Testis (tissue), 3 donors: Measurements from ENCODE around the gene PUM1. TPM values are rescaled to one million over a fixed set of nuclear protein-coding genes. Genes with fewer than 3 reads are reported as not detected.

ENCODE experiments used
- DNase-seq: peaks from one replicate; pipeline ENCODE4 v3.0.0-alpha.2; 2019
- H3K27ac ChIP-seq, 2 donors: fragments of 200-600 bp; sonication (generic); one replicate each; pipeline ENCODE4 v1.5.1; 2019
- H3K27me3 ChIP-seq: fragments of 200-600 bp; sonication (generic); one replicate; pipeline ENCODE4 v1.5.1; 2019
- H3K36me3 ChIP-seq: fragments of 200-600 bp; sonication (generic); one replicate; pipeline ENCODE4 v1.5.1; 2017; ENCODE audit warnings: low read depth; ENCODE audit errors: missing control alignments
- H3K4me1 ChIP-seq: fragments of 200-600 bp; sonication (generic); one replicate; pipeline ENCODE4 v1.5.1; 2019
- H3K4me3 ChIP-seq, 2 donors: fragments of 200-600 bp; sonication (generic); one replicate each; pipeline ENCODE4 v1.5.1; 2017 to 2019
- H3K9me3 ChIP-seq: fragments of 200-600 bp; sonication (generic); one replicate; pipeline ENCODE4 v1.5.1; 2017
- CTCF ChIP-seq, 3 experiments: fragments of 450-650 bp in 2 of 3; fragments of 200-600 bp in 1 of 3; sonication (generic) in 1 of 3; IDR thresholded peaks; one replicate each; pipeline ENCODE4 v1.5.1; 2016 to 2019; ENCODE audit warnings: antibody characterized with exemption in 3 of 3, mild to moderate bottlenecking in 2 of 3, moderate library complexity in 1 of 3
- POLR2A ChIP-seq: fragments of 450-650 bp; IDR thresholded peaks from one replicate; pipeline ENCODE4 v1.6.1; 2017; ENCODE audit warnings: antibody characterized with exemption, mild to moderate bottlenecking, moderate library complexity
- WGBS, 2 donors: methylation state at CpG; one replicate each; pipeline ENCODE4 v1.1.5; 2018; 5-methylcytosine and 5-hydroxymethylcytosine counted together
- intact Hi-C: fragments of 100-400 bp; cut with DNase I; formaldehyde crosslinking; loops from one replicate; pipeline ENCODE4 v1.15.1; 2023; ENCODE audit warnings: low total_unique reads
- polyA plus RNA-seq: library from polyadenylated mRNA; stranded (reverse); fragments of 350-450 nt; fragmentation: Illumina TruSeq; extraction: RNeasy Lipid Tissue Mini Kit (QIAGEN cat#74804); gene quantifications from one replicate; pipeline ENCODE4 v1.2.3, GENCODE V29; 2014; ENCODE audit warnings: low read depth, low replicate concordance; ENCODE audit not compliant: insufficient read depth
- total RNA-seq, 2 donors: library from RNA; depleted of rRNA; stranded (reverse); fragments of >200 nt; gene quantifications; one replicate each; pipeline ENCODE4 v1.2.3, GENCODE V29; 2016

PUM1 gene
- total and polyA plus RNA-seq, 3 donors from 2014 or later: 41.3 to 89.0 (median 70.5) TPM

GRCh38 chr1:31006747-31007146 lies 58.8 kb downstream of the PUM1 start:
- Histone ChIP-seq H3K27ac (no peak overlapping the region), H3K27me3 (no peaks in the 10 kb centered on the region), H3K4me1 (peaks cover under 1% of the 10 kb centered on the region), H3K36me3 (no peaks in the 10 kb centered on the region), H3K9me3 (no peaks in the 10 kb centered on the region), H3K4me3 (no peak overlapping the region)
- TF ChIP-seq POLR2A: no peak
- 78 to 79% methylated on average over 2 of the region's 2 CpGs for whole genome bisulfite sequencing, 2 donors
- intact Hi-C loops: no loop called here
- no peak for DNase-seq

- no peaks in the 10 kb centered on the region for H3K4me1 ChIP-seq
- 89 to 93% methylated on average over 6 of the region's 6 CpGs for WGBS, 2 donors
Measured at GRCh38 chr1:31005617-31006166, 59.8 kb downstream of the PUM1 start.

GRCh38 chr1:31005198-31005597 lies 60.3 kb downstream of the PUM1 start:
- intact Hi-C loops: no loop called here
- Histone ChIP-seq H3K27ac (no peak overlapping the region), H3K4me3 (no peak overlapping the region), H3K36me3 (no peaks in the 10 kb centered on the region), H3K4me1 (no peaks in the 10 kb centered on the region), H3K9me3 (no peaks in the 10 kb centered on the region), H3K27me3 (no peaks in the 10 kb centered on the region)
- no peak for DNase-seq
- WGBS, 2 donors: 88% methylated on average over 3 of the region's 3 CpGs
- TF ChIP-seq CTCF (IDR thresholded peaks at IDR 0.05): no peak

More at GRCh38 chr1:31005617-31006166, 59.8 kb downstream of the PUM1 start:
- no peaks in the 10 kb centered on the region for H3K27me3 ChIP-seq
- TF ChIP-seq CTCF (IDR thresholded peaks at IDR 0.05) (no peak), POLR2A (no peak)
- no peaks in the 10 kb centered on the region for H3K36me3 ChIP-seq
- no peaks in the 10 kb centered on the region for H3K9me3 ChIP-seq
- no peak for DNase-seq
- no peak overlapping the region for H3K27ac ChIP-seq
- H3K4me3 ChIP-seq: no peak overlapping the region
- intact Hi-C loops: no loop called here

- H3K36me3 ChIP-seq: no peaks in the 10 kb centered on the region
- TF ChIP-seq POLR2A: no peak
- H3K4me1 ChIP-seq: no peaks in the 10 kb centered on the region
- no peak overlapping the region for H3K27ac ChIP-seq
- intact Hi-C loops: no loop called here
- no peaks in the 10 kb centered on the region for H3K27me3 ChIP-seq
- H3K9me3 ChIP-seq: no peaks in the 10 kb centered on the region
- H3K4me3 ChIP-seq: no peak overlapping the region
- no peak for DNase-seq
Measured at GRCh38 chr1:31004231-31004621, 61.3 kb downstream of the PUM1 start.

GRCh38 chr1:31003613-31004230 lies 61.8 kb downstream of the PUM1 start:
- Histone ChIP-seq H3K9me3 (no peaks in the 10 kb centered on the region), H3K27me3 (no peaks in the 10 kb centered on the region), H3K27ac (no peak overlapping the region), H3K36me3 (no peaks in the 10 kb centered on the region), H3K4me1 (peaks cover 3% of the 10 kb centered on the region), H3K4me3 (no peak overlapping the region)
- no peak for TF ChIP-seq POLR2A
- no peak for TF ChIP-seq CTCF (IDR thresholded peaks at IDR 0.05)
- WGBS, 2 donors: 85 to 92% methylated on average over 6 of the region's 6 CpGs
- intact Hi-C loops: no loop called here
- no peak for DNase-seq

GRCh38 chr1:31000301-31000700 lies 65.2 kb downstream of the PUM1 start:
- no peaks in the 10 kb centered on the region for H3K36me3 ChIP-seq
- no peak overlapping the region for H3K4me3 ChIP-seq
- H3K27ac ChIP-seq: no peak overlapping the region
- 83 to 90% methylated on average over 2 of the region's 2 CpGs for WGBS, 2 donors
- no peak for DNase-seq
- TF ChIP-seq POLR2A: no peak
- no peak for TF ChIP-seq CTCF (IDR thresholded peaks at IDR 0.05)
- H3K27me3 ChIP-seq: no peaks in the 10 kb centered on the region
- no peaks in the 10 kb centered on the region for H3K9me3 ChIP-seq
- intact Hi-C loops: no loop called here
- H3K4me1 ChIP-seq: peaks cover 3% of the 10 kb centered on the region
